Thoracic aorta (tissue), 2 donors: ENCODE data around the gene FBXW7. TPM values are rescaled to one million over a fixed set of nuclear protein-coding genes. Genes with fewer than 3 reads are reported as not detected.

Experiments used
- ATAC-seq: fragments of 150-250 bp; one replicate; pipeline ENCODE4 v1.8.0; 2017; ENCODE audit warnings: low read depth; ENCODE audit not compliant: insufficient number of reproducible peaks, low FRiP score
- DNase-seq: peaks from one replicate; pipeline ENCODE4 v3.0.0-alpha.2; 2020; ENCODE audit warnings: low spot score
- H3K27ac ChIP-seq, 2 donors: fragments of 200-600 bp; sonication (generic); 1 replicate in 1 of 2; 2 replicates in 1 of 2; pipeline ENCODE4 v1.5.1; 2016; ENCODE audit warnings: mild to moderate bottlenecking in 2 of 2, moderate library complexity in 2 of 2
- H3K27me3 ChIP-seq: fragments of 200-600 bp; sonication (generic); replicated peaks from 2 replicates; pipeline ENCODE4 v1.6.0; 2016; ENCODE audit warnings: mild to moderate bottlenecking; ENCODE audit not compliant: insufficient read depth
- H3K36me3 ChIP-seq: fragments of 200-600 bp; sonication (generic); one replicate; pipeline ENCODE4 v1.5.1; 2016
- H3K4me1 ChIP-seq, 2 donors: fragments of 200-600 bp; sonication (generic); 1 replicate in 1 of 2; 2 replicates in 1 of 2; pipeline versions ENCODE4 v1.5.1 to v1.6.0; 2016; ENCODE audit warnings: low read depth in 2 of 2, mild to moderate bottlenecking in 1 of 2; ENCODE audit not compliant: control insufficient read depth in 1 of 2
- H3K4me3 ChIP-seq: fragments of 200-600 bp; sonication (generic); 2 replicates; pipeline ENCODE4 v1.5.1; 2016; ENCODE audit warnings: mild to moderate bottlenecking
- H3K9me3 ChIP-seq: fragments of 200-600 bp; sonication (generic); 2 replicates; pipeline ENCODE4 v1.5.1; 2016
- CTCF ChIP-seq: fragments of 200-600 bp; sonication (generic); IDR thresholded peaks from one replicate; pipeline ENCODE4 v1.5.1; 2019; ENCODE audit warnings: antibody characterized with exemption
- total RNA-seq, 2 donors: library from RNA; depleted of rRNA; stranded (reverse); fragments of >200 nt; gene quantifications; one replicate each; pipeline versions ENCODE4 v1.1.0 to v1.2.3, GENCODE V29; 2016

The FBXW7 gene
- total RNA-seq, 2 donors from 2014 or later: 31.5 to 92.6 TPM

- no peaks in the 10 kb centered on the region for H3K9me3 ChIP-seq
- H3K36me3 ChIP-seq: peaks cover 30% of the 10 kb centered on the region
- no peak overlapping the region for H3K4me3 ChIP-seq
- no peak overlapping the region for H3K27ac ChIP-seq
- ATAC-seq (no peak), DNase-seq (no peak)
- H3K27me3 ChIP-seq: no peaks in the 10 kb centered on the region
- no peak for TF ChIP-seq CTCF
- H3K4me1 ChIP-seq: no peaks in the 10 kb centered on the region
These were observed 212.7 kb downstream of the FBXW7 start for GRCh38 chr4:152323221-152323620.

- Histone ChIP-seq H3K9me3 (no peaks in the 10 kb centered on the region), H3K36me3 (peaks cover 24% of the 10 kb centered on the region), H3K27me3 (no peaks in the 10 kb centered on the region), H3K4me3 (no peak overlapping the region), H3K27ac (no peak overlapping the region), H3K4me1 (no peaks in the 10 kb centered on the region)
- ATAC-seq: no peak
- DNase-seq: no peak
- no peak for TF ChIP-seq CTCF
These were observed 213.2 kb downstream of the FBXW7 start for GRCh38 chr4:152322656-152323055.

- no peak overlapping the region for H3K27ac ChIP-seq
- ATAC-seq: no peak
- H3K36me3 ChIP-seq: peaks cover 23% of the 10 kb centered on the region
- no peak for DNase-seq
- TF ChIP-seq CTCF: no peak
- H3K27me3 ChIP-seq: no peaks in the 10 kb centered on the region
- no peaks in the 10 kb centered on the region for H3K9me3 ChIP-seq
- H3K4me3 ChIP-seq: no peak overlapping the region
- peaks cover 0 to 4% of the 10 kb centered on the region in 2 donors for H3K4me1 ChIP-seq
These were observed 214.0 kb downstream of the FBXW7 start for GRCh38 chr4:152321923-152322322.

GRCh38 chr4:152321398-152321797 is 214.5 kb downstream of the FBXW7 start:
- Histone ChIP-seq H3K27me3 (no peaks in the 10 kb centered on the region), H3K4me1 (peaks cover 0 to 9% of the 10 kb centered on the region in 2 donors), H3K9me3 (no peaks in the 10 kb centered on the region), H3K4me3 (no peak overlapping the region), H3K36me3 (peaks cover 23% of the 10 kb centered on the region), H3K27ac (no peak overlapping the region)
- no peak for TF ChIP-seq CTCF
- no peak for ATAC-seq
- DNase-seq: no peak

- TF ChIP-seq CTCF: no peak
- Histone ChIP-seq H3K27ac (no peak overlapping the region), H3K27me3 (no peaks in the 10 kb centered on the region), H3K4me1 (peaks cover 0 to 9% of the 10 kb centered on the region in 2 donors), H3K9me3 (no peaks in the 10 kb centered on the region), H3K4me3 (no peak overlapping the region), H3K36me3 (no peaks in the 10 kb centered on the region)
- ATAC-seq (no peak), DNase-seq (no peak)
These were observed 218.9 kb downstream of the FBXW7 start for GRCh38 chr4:152316969-152317368.
